Neural progenitor cell (in vitro differentiated cells): Measurements from ENCODE around the gene CNRIP1. TPM values are rescaled to one million over a fixed set of nuclear protein-coding genes. Genes with fewer than 3 reads are reported as not detected.

Source experiments
- DNase-seq: peaks from one replicate; pipeline ENCODE4 v3.0.0-alpha.2; 2016; ENCODE audit warnings: low spot score
- H2AFZ ChIP-seq: fragments of 200-600 bp; sonication (generic); replicated peaks from 2 replicates; pipeline ENCODE4 v1.6.1; 2016; ENCODE audit warnings: antibody characterized with exemption
- H3F3A ChIP-seq: fragments of 200-600 bp; sonication (generic); 2 replicates; pipeline ENCODE4 v1.6.1; 2016; ENCODE audit warnings: antibody characterized with exemption, low read depth
- H3K27ac ChIP-seq: fragments of 200-600 bp; sonication (generic); 2 replicates; pipeline ENCODE4 v1.5.1; 2016; ENCODE audit warnings: mild to moderate bottlenecking
- H3K27me3 ChIP-seq: fragments of 200-600 bp; sonication (generic); 2 replicates; pipeline ENCODE4 v1.6.1; 2016; ENCODE audit warnings: mild to moderate bottlenecking, moderate library complexity
- H3K36me3 ChIP-seq: fragments of 200-600 bp; sonication (generic); 2 replicates; pipeline ENCODE4 v1.5.1; 2016
- H3K4me1 ChIP-seq: fragments of 200-600 bp; sonication (generic); 2 replicates; pipeline ENCODE4 v1.6.1; 2016; ENCODE audit warnings: mixed run types
- H3K4me2 ChIP-seq: fragments of 200-600 bp; sonication (generic); 2 replicates; pipeline ENCODE4 v1.6.1; 2016
- H3K4me3 ChIP-seq: fragments of 200-600 bp; sonication (generic); 2 replicates; pipeline ENCODE4 v1.5.1; 2016
- H3K79me2 ChIP-seq: fragments of 200-600 bp; sonication (generic); 2 replicates; pipeline ENCODE4 v1.6.1; 2016; ENCODE audit warnings: low read depth
- H3K9ac ChIP-seq: fragments of 200-600 bp; sonication (generic); 2 replicates; pipeline ENCODE4 v1.6.1; 2016
- H3K9me3 ChIP-seq: fragments of 200-600 bp; sonication (generic); 2 replicates; pipeline ENCODE4 v1.5.1; 2016; ENCODE audit warnings: low read depth
- H4K20me1 ChIP-seq: fragments of 200-600 bp; sonication (generic); 2 replicates; pipeline ENCODE4 v1.6.1; 2016; ENCODE audit warnings: low read depth
- H3K27ac Mint-ChIP-seq: 3 replicates; pipeline ENCODE4 v1.8.0; 2021; ENCODE audit warnings: mixed read lengths
- H3K27me3 Mint-ChIP-seq: 2 replicates; pipeline ENCODE4 v1.8.0; 2022; ENCODE audit warnings: low read depth, mild to moderate bottlenecking, inconsistent platforms, moderate library complexity, mixed read lengths; ENCODE audit not compliant: insufficient read depth
- H3K36me3 Mint-ChIP-seq: 3 replicates; pipeline ENCODE4 v1.8.0; 2021; ENCODE audit warnings: mixed read lengths
- H3K4me1 Mint-ChIP-seq: 3 replicates; pipeline ENCODE4 v1.8.0; 2021; ENCODE audit warnings: mixed read lengths
- H3K4me3 Mint-ChIP-seq: 3 replicates; pipeline ENCODE4 v1.8.0; 2021; ENCODE audit warnings: mild to moderate bottlenecking, moderate library complexity, mixed read lengths
- H3K9me3 Mint-ChIP-seq: 3 replicates; pipeline ENCODE4 v1.8.0; 2020; ENCODE audit warnings: mixed read lengths
- CTCF ChIP-seq: fragments of 200-600 bp; sonication (generic); IDR thresholded peaks from 2 replicates; pipeline ENCODE4 v1.5.1; 2017; ENCODE audit warnings: antibody characterized with exemption, mild to moderate bottlenecking
- EZH2 ChIP-seq: fragments of 200-600 bp; sonication (generic); IDR thresholded peaks from 2 replicates; pipeline ENCODE4 v1.6.1; 2017; ENCODE audit warnings: antibody characterized with exemption, mild to moderate bottlenecking, moderate library complexity
- EZH2phosphoT487 ChIP-seq: fragments of 200-600 bp; sonication (generic); IDR thresholded peaks from 2 replicates; pipeline ENCODE4 v1.6.1; 2017; ENCODE audit warnings: antibody characterized with exemption
- total RNA-seq: library from RNA; depleted of rRNA; stranded (reverse); fragments of >200 nt; gene quantifications from 2 replicates; pipeline ENCODE4 v1.2.3, GENCODE V29; 2015; ENCODE audit warnings: low replicate concordance

Gene CNRIP1
- total RNA-seq, 1 donor from 2014 or later = 5.0 TPM

DNA sequence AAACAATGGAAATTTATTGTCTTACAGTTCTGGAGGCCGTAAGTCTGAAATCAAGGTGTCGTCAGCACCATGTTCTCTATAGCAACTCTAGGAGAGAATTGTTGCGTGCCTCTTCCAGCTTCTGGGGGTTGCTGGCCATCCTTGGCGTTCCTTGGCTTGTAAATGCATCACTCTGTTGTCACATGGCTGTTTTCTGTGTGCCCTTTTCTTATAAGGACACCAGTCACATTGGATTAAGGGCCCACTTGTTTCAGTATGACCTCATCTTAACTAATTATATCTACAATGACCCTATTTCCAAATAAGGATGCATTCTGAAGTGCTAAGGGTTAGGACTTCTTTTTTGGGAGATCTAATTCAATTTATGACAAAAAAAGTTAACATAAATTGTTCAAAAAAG, 44.0 kb upstream of the CNRIP1 start:
- H3K4me1 ChIP-seq = no peaks in the 10 kb centered on the region
- H3F3A ChIP-seq = no peaks in the 10 kb centered on the region
- H3K4me3 ChIP-seq = no peak overlapping the region
- no peaks in the 10 kb centered on the region for H3K36me3 ChIP-seq
- Mint-ChIP-seq H3K27me3 (peaks cover 1% of the 10 kb centered on the region), H3K4me3 (no peak overlapping the region), H3K9me3 (peaks cover 6% of the 10 kb centered on the region), H3K36me3 (no peaks in the 10 kb centered on the region), H3K4me1 (peaks cover 22% of the 10 kb centered on the region), H3K27ac (no peak overlapping the region)
- no peaks in the 10 kb centered on the region for H3K79me2 ChIP-seq
- H2AFZ ChIP-seq = no peak overlapping the region
- TF ChIP-seq EZH2phosphoT487 (no peak), EZH2 (no peak), CTCF (no peak)
- peaks cover 8% of the 10 kb centered on the region for H3K27me3 ChIP-seq
- H3K9me3 ChIP-seq = no peaks in the 10 kb centered on the region
- no peak overlapping the region for H3K9ac ChIP-seq
- no peak overlapping the region for H3K27ac ChIP-seq
- no peak overlapping the region for H3K4me2 ChIP-seq
- H4K20me1 ChIP-seq = no peaks in the 10 kb centered on the region
- DNase-seq = no peak

GRCh38 chr2:68362749-68363148, 43.0 kb upstream of the CNRIP1 start:
- H4K20me1 ChIP-seq = no peaks in the 10 kb centered on the region
- H3K4me1 ChIP-seq = no peaks in the 10 kb centered on the region
- H3K27ac ChIP-seq = no peak overlapping the region
- H3K4me3 ChIP-seq = no peak overlapping the region
- Mint-ChIP-seq H3K4me3 (no peak overlapping the region), H3K9me3 (peaks cover 6% of the 10 kb centered on the region), H3K27me3 (no peaks in the 10 kb centered on the region), H3K36me3 (no peaks in the 10 kb centered on the region), H3K4me1 (peaks cover 12% of the 10 kb centered on the region), H3K27ac (no peak overlapping the region)
- H3K4me2 ChIP-seq = no peak overlapping the region
- H2AFZ ChIP-seq = peak overlapping the region; percentile 59
- TF ChIP-seq CTCF = no peak
- no peak for TF ChIP-seq EZH2phosphoT487
- TF ChIP-seq EZH2 = no peak
- H3K9ac ChIP-seq = no peak overlapping the region
- no peak for DNase-seq
- H3K27me3 ChIP-seq = peaks cover 8% of the 10 kb centered on the region
- no peaks in the 10 kb centered on the region for H3F3A ChIP-seq
- no peaks in the 10 kb centered on the region for H3K36me3 ChIP-seq
- H3K79me2 ChIP-seq = no peaks in the 10 kb centered on the region
- H3K9me3 ChIP-seq = no peaks in the 10 kb centered on the region

GRCh38 chr2:68362069-68362468, 42.3 kb upstream of the CNRIP1 start:
- Histone ChIP-seq H3K4me3 (no peak overlapping the region), H3K36me3 (no peaks in the 10 kb centered on the region), H3K9ac (no peak overlapping the region), H3K79me2 (no peaks in the 10 kb centered on the region), H3K4me1 (no peaks in the 10 kb centered on the region), H3F3A (no peaks in the 10 kb centered on the region), H3K4me2 (no peak overlapping the region), H3K27me3 (peaks cover 8% of the 10 kb centered on the region), H2AFZ (peak overlapping the region; percentile 59), H3K27ac (no peak overlapping the region), H3K9me3 (no peaks in the 10 kb centered on the region), H4K20me1 (no peaks in the 10 kb centered on the region)
- Mint-ChIP-seq H3K36me3 (no peaks in the 10 kb centered on the region), H3K9me3 (peaks cover 6% of the 10 kb centered on the region), H3K27me3 (no peaks in the 10 kb centered on the region), H3K4me1 (peaks cover 9% of the 10 kb centered on the region), H3K4me3 (no peak overlapping the region), H3K27ac (no peak overlapping the region)
- peak; percentile 81 for DNase-seq
- TF ChIP-seq EZH2phosphoT487 (no peak), CTCF (peak; percentile 79), EZH2 (no peak)
